Lung (tissue), 12 donors: Measurements from ENCODE around the gene RMI1. TPM values are rescaled to one million over a fixed set of nuclear protein-coding genes. Genes with fewer than 3 reads are reported as not detected.

Experiments used
- ATAC-seq: fragments of 200-7000 bp; cut with Tn5 transposase; one replicate; pipeline ENCODE4 v1.9.1; 2020; ENCODE audit warnings: moderate number of reproducible peaks; ENCODE audit not compliant: insufficient read depth, low FRiP score
- DNase-seq, 3 donors: peaks; one replicate each; pipeline ENCODE4 v3.0.0-alpha.2; 2013 to 2017
- H3K27ac ChIP-seq, 2 donors: one replicate each; pipeline ENCODE4 v1.5.1; 2013; ENCODE audit warnings: mild to moderate bottlenecking in 2 of 2, moderate library complexity in 2 of 2, control low read depth in 1 of 2, inconsistent platforms in 1 of 2, low read depth in 1 of 2, low read length in 1 of 2
- H3K27me3 ChIP-seq, 3 donors: one replicate each; pipeline ENCODE4 v1.5.1; 2013; ENCODE audit warnings: low read length in 2 of 3; ENCODE audit not compliant: control insufficient read depth in 3 of 3, insufficient read depth in 3 of 3
- H3K36me3 ChIP-seq, 4 donors: one replicate each; pipeline ENCODE4 v1.5.1; 2013; ENCODE audit warnings: low read length in 4 of 4, mild to moderate bottlenecking in 1 of 4, moderate library complexity in 1 of 4; ENCODE audit not compliant: control insufficient read depth in 4 of 4, insufficient read depth in 4 of 4
- H3K4me1 ChIP-seq, 5 donors: one replicate each; pipeline ENCODE4 v1.5.1; 2013; ENCODE audit warnings: low read length in 5 of 5, mild to moderate bottlenecking in 2 of 5, moderate library complexity in 1 of 5; ENCODE audit not compliant: control insufficient read depth in 5 of 5, insufficient read depth in 5 of 5
- H3K4me3 ChIP-seq: one replicate; pipeline ENCODE4 v1.5.1; 2013; ENCODE audit warnings: mild to moderate bottlenecking, control low read depth, moderate library complexity
- H3K9ac ChIP-seq, 2 donors: one replicate each; pipeline ENCODE4 v1.5.1; 2013; ENCODE audit warnings: low read length in 2 of 2, control low read depth in 1 of 2; ENCODE audit not compliant: insufficient read depth in 1 of 2
- H3K9me3 ChIP-seq, 4 donors: one replicate each; pipeline ENCODE4 v1.5.1; 2013; ENCODE audit warnings: low read length in 3 of 4, mild to moderate bottlenecking in 1 of 4, moderate library complexity in 1 of 4; ENCODE audit not compliant: control insufficient read depth in 4 of 4, insufficient read depth in 3 of 4
- CTCF ChIP-seq: IDR thresholded peaks from 2 replicates; pipeline ENCODE4 v1.5.1; 2012; ENCODE audit warnings: mild to moderate bottlenecking; ENCODE audit errors: control extremely low read depth, extremely low read depth
- WGBS, 2 donors: extraction: QIAGEN DNeasy Blood & Tissue Kit; methylation state at CpG; one replicate each; pipeline ENCODE4 v1.1.7; 2013; 5-methylcytosine and 5-hydroxymethylcytosine counted together
- polyA plus RNA-seq, 2 donors: library from polyadenylated mRNA; stranded (reverse); fragments of 200-250 nt; gene quantifications; one replicate each; pipeline ENCODE4 v1.2.1, GENCODE V29; 2013
- total RNA-seq, 2 donors: library from RNA; depleted of rRNA in 1 of 2; stranded (reverse); fragments of >200 nt in 1 of 2; gene quantifications; one replicate each; pipeline ENCODE4 v1.2.1, GENCODE V29; 2014 to 2021
- donor health status: control.
- donor health status: control.
- donor health status: Bipolar disorder and iron deficiency.
- donor health status: healthy.
- donor health status: DM: yes; HTN: yes; CAD: no.

Gene RMI1
- total and polyA plus RNA-seq, 4 donors = 2.5 to 10.0 (median 5.4) TPM

DNA sequence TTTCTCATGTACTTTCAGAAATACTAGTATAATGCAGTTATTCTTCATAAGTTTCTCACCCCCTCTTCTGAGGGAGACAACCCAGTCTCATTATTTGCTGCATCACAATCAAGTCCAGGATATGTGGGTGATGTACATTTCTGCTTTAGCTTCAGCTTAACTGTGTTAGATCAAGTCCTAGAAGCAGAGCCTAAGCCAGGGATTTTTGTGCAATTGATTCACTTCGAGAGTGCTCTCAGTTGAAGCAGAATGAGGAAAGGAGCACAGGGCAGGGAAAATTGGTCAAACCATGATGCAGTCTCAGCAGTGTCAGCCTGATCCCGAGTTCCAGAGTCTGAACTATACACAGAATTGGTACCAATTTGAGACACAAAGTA is 15.6 kb upstream of the RMI1 start:
- DNase-seq (no peak), ATAC-seq (no peak)
- Histone ChIP-seq H3K4me3 (no peak overlapping the region), H3K9me3 (no peaks in the 10 kb centered on the region), H3K36me3 (peaks cover 6 to 20% (median 10%) of the 10 kb centered on the region in 4 donors), H3K27me3 (no peaks in the 10 kb centered on the region), H3K27ac (no peak overlapping the region), H3K9ac (no peak overlapping the region), H3K4me1 (peaks cover 0 to 5% (median 0%) of the 10 kb centered on the region in 5 donors)
- WGBS, 2 donors = 67 to 69% methylated on average over 2 of the region's 2 CpGs
- TF ChIP-seq CTCF = no peak

GRCh38 chr9:83965350-83966208 is 15.0 kb upstream of the RMI1 start:
- no peak overlapping the region for H3K9ac ChIP-seq
- H3K4me1 ChIP-seq = peaks cover 0 to 5% (median 0%) of the 10 kb centered on the region in 5 donors
- ATAC-seq = no peak
- H3K27ac ChIP-seq = no peak overlapping the region
- no peaks in the 10 kb centered on the region for H3K9me3 ChIP-seq
- TF ChIP-seq CTCF = no peak
- H3K27me3 ChIP-seq = no peaks in the 10 kb centered on the region
- 76% methylated on average over 11 of the region's 11 CpGs for WGBS, 2 donors
- DNase-seq = peak in 2 of 3 donors; percentile 58 to 61
- peaks cover 6 to 25% (median 14%) of the 10 kb centered on the region in 4 donors for H3K36me3 ChIP-seq
- H3K4me3 ChIP-seq = no peak overlapping the region

DNA sequence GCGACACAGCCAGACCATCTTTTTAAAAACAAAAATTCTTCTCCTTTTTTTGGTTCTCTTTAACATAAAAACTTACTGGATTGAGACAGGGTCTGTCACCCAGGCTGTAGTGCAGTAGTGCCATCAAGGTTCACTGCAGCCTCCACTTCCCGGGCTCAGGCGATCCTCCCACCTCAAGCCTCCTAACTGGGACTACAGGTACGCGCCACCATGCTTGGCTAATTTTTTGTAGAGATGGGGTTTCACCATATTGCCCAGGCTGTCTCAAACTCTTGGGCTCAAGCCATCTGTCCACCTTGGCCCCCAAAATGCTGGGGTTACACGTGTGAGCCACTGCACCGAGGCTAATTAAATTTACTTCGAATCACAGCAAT is 14.4 kb upstream of the RMI1 start:
- Histone ChIP-seq H3K9ac (no peak overlapping the region), H3K27ac (no peak overlapping the region), H3K4me1 (peaks cover 0 to 5% (median 0%) of the 10 kb centered on the region in 5 donors), H3K4me3 (no peak overlapping the region), H3K9me3 (no peaks in the 10 kb centered on the region), H3K36me3 (peaks cover 7 to 31% (median 19%) of the 10 kb centered on the region in 4 donors), H3K27me3 (no peaks in the 10 kb centered on the region)
- ATAC-seq = no peak
- DNase-seq = no peak
- TF ChIP-seq CTCF = no peak
- WGBS, 2 donors = 93 to 95% methylated on average over 8 of the region's 8 CpGs
